ENCODE measurements around the gene MSTN.

DNA sequence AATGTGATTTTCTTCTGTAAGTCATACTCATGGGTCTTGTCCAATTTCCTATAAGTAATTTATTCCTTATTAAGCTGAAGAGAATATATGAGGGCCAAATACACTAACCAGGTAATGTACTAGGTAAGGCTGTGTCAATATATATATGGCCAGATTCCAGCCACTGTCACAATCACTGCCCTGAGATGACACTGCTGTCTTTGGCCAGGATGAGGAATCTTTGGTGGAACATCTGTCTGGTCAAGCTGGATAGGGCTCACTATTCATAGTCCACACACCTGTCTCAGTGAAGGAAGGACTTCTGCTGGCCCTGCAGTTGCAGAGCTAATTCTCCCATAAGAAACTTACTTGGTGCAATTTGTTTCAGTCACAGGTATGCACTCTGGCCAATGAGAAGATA, 11.3 kb downstream of the MSTN start:
- TF ChIP-seq, protein P1, sequence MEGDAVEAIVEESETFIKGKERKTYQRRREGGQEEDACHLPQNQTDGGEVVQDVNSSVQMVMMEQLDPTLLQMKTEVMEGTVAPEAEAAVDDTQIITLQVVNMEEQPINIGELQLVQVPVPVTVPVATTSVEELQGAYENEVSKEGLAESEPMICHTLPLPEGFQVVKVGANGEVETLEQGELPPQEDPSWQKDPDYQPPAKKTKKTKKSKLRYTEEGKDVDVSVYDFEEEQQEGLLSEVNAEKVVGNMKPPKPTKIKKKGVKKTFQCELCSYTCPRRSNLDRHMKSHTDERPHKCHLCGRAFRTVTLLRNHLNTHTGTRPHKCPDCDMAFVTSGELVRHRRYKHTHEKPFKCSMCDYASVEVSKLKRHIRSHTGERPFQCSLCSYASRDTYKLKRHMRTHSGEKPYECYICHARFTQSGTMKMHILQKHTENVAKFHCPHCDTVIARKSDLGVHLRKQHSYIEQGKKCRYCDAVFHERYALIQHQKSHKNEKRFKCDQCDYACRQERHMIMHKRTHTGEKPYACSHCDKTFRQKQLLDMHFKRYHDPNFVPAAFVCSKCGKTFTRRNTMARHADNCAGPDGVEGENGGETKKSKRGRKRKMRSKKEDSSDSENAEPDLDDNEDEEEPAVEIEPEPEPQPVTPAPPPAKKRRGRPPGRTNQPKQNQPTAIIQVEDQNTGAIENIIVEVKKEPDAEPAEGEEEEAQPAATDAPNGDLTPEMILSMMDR (IDR thresholded peaks at IDR 0.05; ENCODE audit: poor library complexity, severe bottlenecking): no peak
- TF ChIP-seq TAF1 (IDR thresholded peaks at IDR 0.05; ENCODE audit: low read depth): no peak
- TF ChIP-seq, protein P2, sequence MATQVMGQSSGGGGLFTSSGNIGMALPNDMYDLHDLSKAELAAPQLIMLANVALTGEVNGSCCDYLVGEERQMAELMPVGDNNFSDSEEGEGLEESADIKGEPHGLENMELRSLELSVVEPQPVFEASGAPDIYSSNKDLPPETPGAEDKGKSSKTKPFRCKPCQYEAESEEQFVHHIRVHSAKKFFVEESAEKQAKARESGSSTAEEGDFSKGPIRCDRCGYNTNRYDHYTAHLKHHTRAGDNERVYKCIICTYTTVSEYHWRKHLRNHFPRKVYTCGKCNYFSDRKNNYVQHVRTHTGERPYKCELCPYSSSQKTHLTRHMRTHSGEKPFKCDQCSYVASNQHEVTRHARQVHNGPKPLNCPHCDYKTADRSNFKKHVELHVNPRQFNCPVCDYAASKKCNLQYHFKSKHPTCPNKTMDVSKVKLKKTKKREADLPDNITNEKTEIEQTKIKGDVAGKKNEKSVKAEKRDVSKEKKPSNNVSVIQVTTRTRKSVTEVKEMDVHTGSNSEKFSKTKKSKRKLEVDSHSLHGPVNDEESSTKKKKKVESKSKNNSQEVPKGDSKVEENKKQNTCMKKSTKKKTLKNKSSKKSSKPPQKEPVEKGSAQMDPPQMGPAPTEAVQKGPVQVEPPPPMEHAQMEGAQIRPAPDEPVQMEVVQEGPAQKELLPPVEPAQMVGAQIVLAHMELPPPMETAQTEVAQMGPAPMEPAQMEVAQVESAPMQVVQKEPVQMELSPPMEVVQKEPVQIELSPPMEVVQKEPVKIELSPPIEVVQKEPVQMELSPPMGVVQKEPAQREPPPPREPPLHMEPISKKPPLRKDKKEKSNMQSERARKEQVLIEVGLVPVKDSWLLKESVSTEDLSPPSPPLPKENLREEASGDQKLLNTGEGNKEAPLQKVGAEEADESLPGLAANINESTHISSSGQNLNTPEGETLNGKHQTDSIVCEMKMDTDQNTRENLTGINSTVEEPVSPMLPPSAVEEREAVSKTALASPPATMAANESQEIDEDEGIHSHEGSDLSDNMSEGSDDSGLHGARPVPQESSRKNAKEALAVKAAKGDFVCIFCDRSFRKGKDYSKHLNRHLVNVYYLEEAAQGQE (IDR thresholded peaks at IDR 0.05; ENCODE audit: borderline replicate concordance): no peak
- no peak for TF ChIP-seq EZH2 (IDR thresholded peaks at IDR 0.05; ENCODE audit: borderline replicate concordance, insufficient read depth, low read length, poor library complexity, severe bottlenecking)
- no peak for TF ChIP-seq MXI1 (conservative IDR thresholded peaks at IDR 0.05; ENCODE audit: poor library complexity, severe bottlenecking)
- TF ChIP-seq EP300 (conservative IDR thresholded peaks at IDR 0.05; ENCODE audit: poor library complexity, severe bottlenecking): no peak
- TF ChIP-seq RAD21 (conservative IDR thresholded peaks at IDR 0.05): no peak
- no peak for TF ChIP-seq POLR2AphosphoS5 (IDR thresholded peaks at IDR 0.05)

Data from neural cell (in vitro differentiated cells).